GM19035 (cell line): ENCODE results near the gene SLC18A2.
"Not testable (repeated sequence)": the region's sequence is repeated elsewhere in the genome, so short reads cannot be mapped to it uniquely, and the experiment has no call there.

ENCODE experiments used
- ATAC-seq: cut with Tn5 transposase; IDR thresholded peaks from one replicate; pipeline ENCODE4 v1.9.1; 2021; ENCODE audit not compliant: unreplicated experiment

Gene SLC18A2

GRCh38 chr10:117240621-117241529 is at the start of gene SLC18A2:
SLC18A2 (plus strand) TSS chr10:117241114; CDS start chr10:117241694, 580 bp downstream.
- ATAC-seq, result no peak

- no peak for ATAC-seq
Measured at GRCh38 chr10:117197189-117197588, 43.7 kb upstream of the SLC18A2 start, which contains the start of gene KCNK18. KCNK18 (plus strand) TSS chr10:117197489; CDS start chr10:117197489, 0 bp downstream.

DNA sequence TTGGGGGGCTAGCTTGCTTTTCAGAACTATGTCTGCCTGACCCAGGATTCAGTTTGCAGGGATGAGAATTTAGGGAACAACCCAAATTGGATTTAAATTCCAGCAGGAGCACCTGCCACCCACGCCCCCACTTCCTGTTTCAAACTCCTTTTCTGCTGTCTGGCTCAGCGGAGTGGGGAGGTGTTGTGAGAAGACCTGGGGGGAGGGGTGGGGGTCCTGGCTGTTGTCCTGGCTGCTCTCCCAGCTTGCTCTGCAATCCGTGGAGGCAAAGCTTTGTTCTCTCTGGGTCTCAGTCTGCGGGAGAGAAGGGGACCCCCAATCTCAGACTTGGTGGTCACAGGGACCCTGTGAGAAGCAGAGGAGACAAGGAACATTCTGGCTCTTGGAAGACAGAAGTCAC is 42.8 kb upstream of the SLC18A2 start:
- ATAC-seq, result no peak

DNA sequence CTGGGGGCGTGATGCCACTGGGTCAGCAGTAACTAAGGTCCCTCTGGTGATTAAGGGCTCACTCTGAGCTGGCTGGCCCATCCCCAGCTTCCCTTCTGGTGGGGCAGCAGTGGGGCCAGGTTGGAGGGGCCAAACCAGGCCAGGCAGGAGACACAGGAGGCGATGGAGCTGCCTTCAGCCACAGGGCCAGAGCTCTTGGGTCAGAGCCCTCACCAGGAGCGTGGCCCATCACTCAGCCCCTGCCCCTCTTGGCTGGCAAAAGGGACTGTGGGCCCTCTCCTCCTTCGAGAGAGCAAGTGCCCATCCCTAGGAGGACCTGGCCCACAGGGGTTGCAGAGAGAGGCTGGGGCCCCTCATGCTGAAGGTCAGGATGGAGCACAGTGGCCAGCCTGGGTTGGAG is 39.1 kb upstream of the SLC18A2 start:
- ATAC-seq, result no peak

DNA sequence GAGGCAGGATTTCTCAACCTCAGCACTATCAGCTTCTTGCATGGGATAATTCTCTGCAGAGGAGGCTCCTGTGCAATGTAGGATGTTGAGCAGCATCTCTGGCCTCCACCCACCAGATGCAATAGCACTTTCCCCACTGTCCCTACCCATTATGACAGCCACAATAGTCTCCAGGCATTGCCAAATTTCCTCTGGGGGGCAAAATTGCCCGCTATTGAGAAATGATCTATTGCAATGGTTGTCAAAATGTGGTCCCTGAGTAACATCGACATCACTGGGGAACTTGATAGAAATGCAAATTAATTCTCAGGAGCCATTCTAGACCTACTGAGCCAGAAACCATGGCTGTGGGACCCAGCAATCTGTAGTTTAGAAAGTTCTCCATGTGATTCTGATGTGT is 36.6 kb upstream of the SLC18A2 start:
- no peak for ATAC-seq

- no peak for ATAC-seq
Measured at GRCh38 chr10:117212176-117212575, 28.7 kb upstream of the SLC18A2 start.

DNA sequence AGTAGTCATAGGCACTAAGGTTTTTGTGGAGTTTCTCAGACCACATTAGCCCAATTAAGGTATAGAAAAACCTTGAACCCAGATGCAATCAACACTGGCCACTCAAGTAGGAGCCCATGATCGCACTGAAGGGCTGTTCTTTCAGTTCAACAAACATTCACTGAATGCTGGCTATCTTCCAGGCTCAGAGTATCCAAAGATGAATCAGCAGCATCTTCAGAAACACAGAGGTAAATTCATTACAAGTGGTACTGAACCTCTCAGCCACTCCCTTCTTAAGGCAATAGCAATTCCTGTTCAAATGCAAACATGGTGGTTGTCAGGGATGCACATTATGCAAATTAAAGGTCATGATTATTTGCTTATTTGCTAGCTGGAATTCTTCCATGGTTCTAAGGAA is 26.5 kb upstream of the SLC18A2 start:
- ATAC-seq, result no peak

GRCh38 chr10:117215079-117215478 is 25.8 kb upstream of the SLC18A2 start:
- ATAC-seq, result no peak

DNA sequence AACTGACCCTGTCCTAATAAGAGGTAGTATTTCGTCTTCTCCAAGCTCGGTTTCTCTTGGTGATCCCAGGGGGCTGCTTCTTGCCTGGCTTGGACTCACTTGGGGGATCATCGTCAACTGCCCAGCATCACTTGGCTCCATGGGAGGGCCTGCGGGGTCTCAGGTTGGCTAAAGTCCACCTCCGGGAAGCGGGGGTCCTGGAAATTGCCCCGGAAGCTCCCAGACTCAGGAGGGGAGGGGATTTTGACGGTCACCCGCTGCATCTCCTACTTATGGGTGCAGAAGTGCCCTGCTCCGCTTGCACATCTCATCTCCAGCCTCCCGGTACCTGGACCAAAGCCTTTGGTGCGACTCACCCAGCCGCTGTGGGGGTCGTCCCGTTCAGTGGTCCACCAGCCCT is 24.9 kb upstream of the SLC18A2 start:
- ATAC-seq, result no peak

DNA sequence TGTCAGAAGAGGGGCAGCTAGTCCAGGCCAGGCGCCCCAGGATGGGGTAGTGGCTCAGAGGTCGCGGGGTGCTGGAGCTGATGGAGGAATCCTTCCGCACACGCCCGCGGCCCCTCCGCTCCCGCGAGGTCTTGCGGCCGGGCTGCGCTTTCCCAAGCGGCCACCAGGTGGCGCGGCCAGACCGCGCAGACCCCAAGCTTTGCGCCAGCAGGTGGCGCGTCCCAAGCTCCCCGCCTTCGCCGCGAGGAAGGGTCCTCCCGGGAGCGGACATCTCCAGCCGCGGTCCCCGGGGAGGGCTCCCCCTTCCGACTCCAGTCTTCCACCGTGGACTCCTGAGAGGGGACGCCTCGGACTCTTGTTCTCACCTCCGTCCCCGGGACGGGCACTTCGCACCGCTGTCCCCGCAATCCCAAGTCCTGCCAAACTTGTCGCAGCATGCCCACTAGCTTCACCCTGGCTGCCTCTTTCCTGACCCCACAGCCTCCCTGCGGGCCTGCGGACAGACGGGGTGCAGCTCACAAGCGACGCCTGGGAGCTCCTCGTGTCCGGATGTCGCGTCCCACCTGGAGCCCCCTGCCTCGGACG is 24.2 kb upstream of the SLC18A2 start:
- ATAC-seq, result peak; percentile 86

GRCh38 chr10:117217196-117217761 is 23.6 kb upstream of the SLC18A2 start:
- peak; percentile 29 for ATAC-seq

- ATAC-seq, result no peak
Measured at GRCh38 chr10:117218654-117219053, 22.3 kb upstream of the SLC18A2 start.

DNA sequence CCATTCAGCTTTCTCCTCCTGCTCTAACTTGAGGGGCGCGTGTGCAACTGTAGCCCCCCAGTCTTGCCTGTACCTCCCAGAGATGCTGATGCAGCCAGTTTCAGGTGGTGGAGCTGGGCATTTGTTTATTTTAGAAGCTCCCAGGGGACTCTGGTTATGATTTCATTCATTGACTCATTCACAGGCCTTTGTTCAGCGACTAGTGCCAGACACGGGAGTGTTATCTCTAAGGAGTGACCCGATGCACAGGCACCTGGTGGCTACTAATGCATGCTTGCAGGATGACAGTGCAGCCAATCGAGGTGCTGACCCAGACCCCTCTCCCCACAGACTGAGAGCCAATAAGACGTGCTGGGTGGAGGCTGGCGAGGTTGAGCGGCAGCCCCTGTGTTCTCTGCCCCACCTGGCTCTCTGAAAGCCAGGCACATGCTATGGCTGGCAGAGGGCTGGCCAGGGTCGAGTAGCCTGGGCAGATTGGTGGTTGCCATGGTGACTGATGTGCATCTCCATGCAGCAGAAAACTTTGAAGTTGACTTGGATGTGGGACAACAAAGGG is 19.7 kb upstream of the SLC18A2 start:
- ATAC-seq, result no peak

- ATAC-seq, result no peak
Measured at GRCh38 chr10:117222552-117222951, 18.4 kb upstream of the SLC18A2 start.

- no peak for ATAC-seq
Measured at GRCh38 chr10:117222976-117223692, 17.8 kb upstream of the SLC18A2 start.

DNA sequence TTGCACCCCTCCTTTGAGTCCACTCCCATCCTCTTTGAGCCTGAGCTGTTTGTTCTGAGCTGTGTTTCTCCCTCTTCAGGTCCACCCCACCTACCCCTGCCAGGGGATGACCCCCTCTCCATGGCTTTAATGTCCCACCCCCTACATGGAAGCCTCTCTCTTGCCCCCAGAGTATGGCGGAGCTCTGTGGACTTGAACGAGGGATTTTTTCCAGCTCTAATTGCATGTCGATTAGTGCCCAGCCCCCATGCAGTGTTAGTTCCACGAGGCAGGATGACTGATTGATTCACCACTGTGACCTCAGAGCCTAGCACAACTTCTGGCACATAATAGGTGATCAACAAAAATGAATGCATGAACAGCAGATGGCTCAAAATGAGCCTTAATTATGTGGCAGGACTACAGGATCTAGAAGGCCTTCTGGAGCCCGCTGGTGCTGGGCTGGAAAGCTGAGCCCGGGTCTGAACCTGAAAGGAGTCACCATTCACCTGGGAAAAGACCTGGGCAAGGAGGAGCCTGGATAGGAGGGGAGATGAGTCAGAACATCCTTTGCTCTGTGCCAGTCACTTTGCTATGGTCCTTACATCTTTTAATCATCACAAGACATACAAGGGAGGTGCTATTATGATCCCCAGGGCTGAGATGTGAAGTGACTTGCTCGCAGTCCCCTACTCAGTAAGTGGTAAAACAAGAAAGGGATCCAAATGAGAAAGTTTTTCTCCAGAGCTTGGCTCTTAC is 17.1 kb upstream of the SLC18A2 start:
- ATAC-seq, result no peak

DNA sequence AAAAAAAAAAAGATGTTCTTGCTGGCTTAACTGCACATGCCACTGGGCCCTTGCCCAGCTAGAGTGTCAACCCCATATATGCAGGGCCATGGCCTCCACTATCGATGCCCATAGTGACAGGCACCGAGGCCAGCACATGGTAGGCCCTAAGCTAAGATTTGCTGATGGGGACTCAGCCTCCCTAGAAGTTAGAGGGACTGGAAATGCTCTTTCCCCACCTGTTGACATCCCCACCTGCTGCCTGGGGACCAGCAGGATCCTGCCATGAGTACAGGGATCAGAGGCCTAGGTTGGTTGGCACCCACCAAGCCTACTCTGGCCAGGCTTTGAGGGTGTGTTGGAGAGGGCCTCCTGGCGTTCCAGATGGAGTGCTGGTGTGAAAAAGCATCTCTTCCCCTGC is 16.0 kb upstream of the SLC18A2 start:
- no peak for ATAC-seq

DNA sequence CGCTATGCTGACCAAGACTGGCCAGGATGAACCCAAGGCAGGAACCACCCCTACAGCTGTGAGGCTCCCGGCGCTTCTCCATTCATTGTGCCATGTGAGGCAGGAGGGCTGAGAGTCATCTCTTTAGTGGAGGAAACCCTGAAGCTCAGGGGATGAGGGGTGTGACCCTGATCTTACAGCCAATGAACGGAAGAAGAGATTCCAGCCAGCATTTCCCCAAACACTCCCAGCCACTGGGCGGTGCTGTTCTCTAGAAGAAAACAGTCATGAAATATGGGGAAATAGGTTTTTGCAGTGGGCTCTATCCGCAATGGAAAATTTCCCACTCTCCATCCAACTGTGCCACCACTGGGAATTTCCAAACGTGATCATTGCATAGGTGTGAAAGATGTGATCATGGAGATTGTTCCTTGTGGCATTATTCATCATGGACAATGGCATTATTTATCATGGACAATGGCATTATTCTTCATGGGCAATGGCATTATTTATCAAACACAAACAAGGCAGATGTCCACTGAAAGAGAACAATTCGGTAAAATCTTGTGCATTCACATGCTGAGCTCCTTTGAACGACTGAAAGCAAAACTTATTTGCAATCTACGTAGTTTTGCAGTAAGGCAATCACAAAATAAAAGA is 14.0 kb upstream of the SLC18A2 start:
- ATAC-seq, result no peak

GRCh38 chr10:117228210-117228609 is 12.7 kb upstream of the SLC18A2 start:
- no peak for ATAC-seq

- ATAC-seq, result not testable (repeated sequence)
Measured at GRCh38 chr10:117230107-117230506, 10.8 kb upstream of the SLC18A2 start.
